ENCODE measurements around the gene BCLAF1. TPM values are rescaled to one million over a fixed set of nuclear protein-coding genes. Genes with fewer than 3 reads are reported as not detected.

BCLAF1 gene
- total RNA-seq, 1 experiment from 2014 or later, result 109 TPM

- DNase-seq, result peak; percentile 50 to 77
- TSS peak; percentile 97 for BruUV-seq (replicated peaks)
- Histone ChIP-seq H3K9me2 (ENCODE audit: insufficient read depth) (no peaks in the 10 kb centered on the region), H4K20me1 (ENCODE audit: insufficient read depth) (peaks cover 36% of the 10 kb centered on the region), H3F3A (ENCODE audit: insufficient read depth, low read depth) (peaks cover 21% of the 10 kb centered on the region), H3K36me3 (ENCODE audit: low read depth) (peaks cover 17% of the 10 kb centered on the region; the same call in 1 of the 2 replicates), H3K79me2 (ENCODE audit: low read depth) (peaks cover 41% of the 10 kb centered on the region), H3K27ac (peak overlapping the region; percentile 97), H3K4me2 (peak overlapping the region; percentile 95), H3K4me1 (replicated peaks; ENCODE audit: insufficient read depth) (peaks cover 44% of the 10 kb centered on the region), H2AFZ (peak overlapping the region; percentile 97), H3K9me3 (ENCODE audit: insufficient read depth, low read depth) (no peaks in the 10 kb centered on the region), H3K27me3 (ENCODE audit: insufficient read depth, low read depth) (no peaks in the 10 kb centered on the region), H3K4me3 (peak overlapping the region; percentile 93)
- TF ChIP-seq, protein P1, sequence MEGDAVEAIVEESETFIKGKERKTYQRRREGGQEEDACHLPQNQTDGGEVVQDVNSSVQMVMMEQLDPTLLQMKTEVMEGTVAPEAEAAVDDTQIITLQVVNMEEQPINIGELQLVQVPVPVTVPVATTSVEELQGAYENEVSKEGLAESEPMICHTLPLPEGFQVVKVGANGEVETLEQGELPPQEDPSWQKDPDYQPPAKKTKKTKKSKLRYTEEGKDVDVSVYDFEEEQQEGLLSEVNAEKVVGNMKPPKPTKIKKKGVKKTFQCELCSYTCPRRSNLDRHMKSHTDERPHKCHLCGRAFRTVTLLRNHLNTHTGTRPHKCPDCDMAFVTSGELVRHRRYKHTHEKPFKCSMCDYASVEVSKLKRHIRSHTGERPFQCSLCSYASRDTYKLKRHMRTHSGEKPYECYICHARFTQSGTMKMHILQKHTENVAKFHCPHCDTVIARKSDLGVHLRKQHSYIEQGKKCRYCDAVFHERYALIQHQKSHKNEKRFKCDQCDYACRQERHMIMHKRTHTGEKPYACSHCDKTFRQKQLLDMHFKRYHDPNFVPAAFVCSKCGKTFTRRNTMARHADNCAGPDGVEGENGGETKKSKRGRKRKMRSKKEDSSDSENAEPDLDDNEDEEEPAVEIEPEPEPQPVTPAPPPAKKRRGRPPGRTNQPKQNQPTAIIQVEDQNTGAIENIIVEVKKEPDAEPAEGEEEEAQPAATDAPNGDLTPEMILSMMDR (conservative IDR thresholded peaks at IDR 0.05), result peak; percentile 44; the same call in 1 of the 2 replicates
- TF ChIP-seq EZH2 (IDR thresholded peaks at IDR 0.05; ENCODE audit: low read depth), result no peak
- ChIA-PET CTCF (no interaction called here), POLR2A (ENCODE audit: unreplicated experiment) (interaction anchor here (0.5 to 2.0 kb wide), 8 partner anchors 17 to 793 kb away, joined by 3 to 8 read pairs (median 4); partner anchors contain the start of genes AHI1, MAP7 and MTFR2)
- intact Hi-C loops (cut with micrococcal nuclease; ENCODE audit: unreplicated experiment), result loop anchor here (2.0 kb wide), 1 partner anchor 40 kb away; the partner anchor contains the start of gene MTFR2
Measured at GRCh38 chr6:136290410-136291010, 864 bp upstream of the BCLAF1 start.

DNA sequence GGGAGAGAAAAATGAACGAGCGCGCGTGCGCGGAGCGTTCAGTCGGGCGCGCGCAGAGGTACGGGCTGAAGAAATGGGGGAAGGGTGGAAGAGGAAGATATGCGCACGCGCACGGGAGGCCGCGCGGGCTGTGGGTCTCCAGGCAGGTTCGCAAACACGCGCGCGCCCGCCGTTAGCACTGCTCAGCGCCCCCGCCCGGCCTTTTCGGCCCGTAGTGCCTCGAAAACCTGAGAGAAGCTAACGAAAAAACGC, 393 bp downstream of the BCLAF1 start:
- H3K4me1 ChIP-seq (replicated peaks; ENCODE audit: insufficient read depth), result peaks cover 57% of the 10 kb centered on the region
- POLR2A ChIA-PET (ENCODE audit: unreplicated experiment), result interaction anchor here (0.5 to 2.0 kb wide), 7 partner anchors 15 to 502 kb away, joined by 3 to 8 read pairs (median 4); partner anchors contain the start of genes MAP7 and MTFR2
- H3K9me2 ChIP-seq (ENCODE audit: insufficient read depth), result no peaks in the 10 kb centered on the region
- H3K27ac ChIP-seq, result peak overlapping the region; percentile 97
- H3F3A ChIP-seq (ENCODE audit: insufficient read depth, low read depth), result peaks cover 33% of the 10 kb centered on the region
- CTCF ChIA-PET, result interaction anchor here (0.5 kb wide), 1 partner anchor 1625 kb away, joined by 3 read pairs; no protein-coding TSS in a partner anchor
- H3K27me3 ChIP-seq (ENCODE audit: insufficient read depth, low read depth), result no peaks in the 10 kb centered on the region
- TSS peak; percentile 51 for BruUV-seq (replicated peaks)
- H2AFZ ChIP-seq, result peak overlapping the region; percentile 80
- no peak for TF ChIP-seq EZH2 (IDR thresholded peaks at IDR 0.05; ENCODE audit: low read depth)
- TF ChIP-seq, protein P1 (conservative IDR thresholded peaks at IDR 0.05), result peak; percentile 16; the same call in 1 of the 2 replicates
- H3K36me3 ChIP-seq (ENCODE audit: low read depth), result peaks cover 22% of the 10 kb centered on the region; the same call in 1 of the 2 replicates
- intact Hi-C loops (cut with micrococcal nuclease; ENCODE audit: unreplicated experiment), result loop anchor here (2.0 to 10.0 kb wide), 2 partner anchors 262 to 506 kb away; partner anchors contain the start of genes MAP3K5 and MAP7
- no peaks in the 10 kb centered on the region for H3K9me3 ChIP-seq (ENCODE audit: insufficient read depth, low read depth)
- peak; percentile 79 to 91 for DNase-seq
- peaks cover 49% of the 10 kb centered on the region for H4K20me1 ChIP-seq (ENCODE audit: insufficient read depth)
- peak overlapping the region; percentile 95 for H3K4me2 ChIP-seq
- H3K79me2 ChIP-seq (ENCODE audit: low read depth), result peaks cover 53% of the 10 kb centered on the region
- peak overlapping the region; percentile 93 for H3K4me3 ChIP-seq

GRCh38 chr6:136288566-136289326, 900 bp downstream of the BCLAF1 start:
- intact Hi-C loops (cut with micrococcal nuclease; ENCODE audit: unreplicated experiment), result loop anchor here (2.0 to 10.0 kb wide), 2 partner anchors 262 to 506 kb away; partner anchors contain the start of genes MAP3K5 and MAP7
- no peaks in the 10 kb centered on the region for H3K9me2 ChIP-seq (ENCODE audit: insufficient read depth)
- CTCF ChIA-PET, result interaction anchor here (0.5 to 0.6 kb wide), 2 partner anchors 1230 to 1624 kb away, joined by 3 read pairs; no protein-coding TSS in a partner anchor
- 0 out of 2 replicates have a peak overlapping the region, but pooled peaks have one; percentile 1 for H2AFZ ChIP-seq
- H3K79me2 ChIP-seq (ENCODE audit: low read depth), result peaks cover 58% of the 10 kb centered on the region
- POLR2A ChIA-PET (ENCODE audit: unreplicated experiment), result interaction anchor here (0.5 to 2.0 kb wide), 6 partner anchors 38 to 1311 kb away, joined by 4 to 8 read pairs (median 5); partner anchors contain the start of genes MAP7 and MTFR2
- peak overlapping the region; percentile 93 for H3K4me3 ChIP-seq
- H3K4me2 ChIP-seq, result peak overlapping the region; percentile 95
- peaks cover 33% of the 10 kb centered on the region for H3F3A ChIP-seq (ENCODE audit: insufficient read depth, low read depth)
- no peaks in the 10 kb centered on the region for H3K27me3 ChIP-seq (ENCODE audit: insufficient read depth, low read depth)
- H3K4me1 ChIP-seq (replicated peaks; ENCODE audit: insufficient read depth), result peaks cover 60% of the 10 kb centered on the region
- no TSS peak for BruUV-seq (replicated peaks)
- H3K27ac ChIP-seq, result peak overlapping the region; percentile 97
- H4K20me1 ChIP-seq (ENCODE audit: insufficient read depth), result peaks cover 53% of the 10 kb centered on the region
- no peak for TF ChIP-seq EZH2 (IDR thresholded peaks at IDR 0.05; ENCODE audit: low read depth)
- TF ChIP-seq, protein P1 (conservative IDR thresholded peaks at IDR 0.05), result peak; percentile 45
- peaks cover 22% of the 10 kb centered on the region; the same call in 1 of the 2 replicates for H3K36me3 ChIP-seq (ENCODE audit: low read depth)
- DNase-seq, result peak; percentile 49 to 82
- H3K9me3 ChIP-seq (ENCODE audit: insufficient read depth, low read depth), result no peaks in the 10 kb centered on the region
